Mucosa of descending colon (tissue), 3 donors: ENCODE results near the gene DGCR2. TPM values are rescaled to one million over a fixed set of nuclear protein-coding genes. Genes with fewer than 3 reads are reported as not detected.

Experiments
- ATAC-seq: fragments of 200-7000 bp; cut with Tn5 transposase; one replicate; pipeline ENCODE4 v1.9.1; 2020; ENCODE audit warnings: mild to moderate bottlenecking, moderate library complexity
- DNase-seq, 3 donors: peaks; one replicate each; pipeline ENCODE4 v3.0.0-alpha.2; 2020
- H3K36me3 ChIP-seq: fragments of 200-600 bp; one replicate; pipeline ENCODE4 v1.8.0; 2021; ENCODE audit warnings: low read depth, mild to moderate bottlenecking
- H3K4me1 ChIP-seq: fragments of 200-600 bp; one replicate; pipeline ENCODE4 v1.8.0; 2021; ENCODE audit warnings: low read depth, mild to moderate bottlenecking
- H3K4me3 ChIP-seq: fragments of 200-600 bp; one replicate; pipeline ENCODE4 v1.8.0; 2021; ENCODE audit warnings: mild to moderate bottlenecking
- H3K9me3 ChIP-seq: fragments of 200-600 bp; one replicate; pipeline ENCODE4 v1.8.0; 2021; ENCODE audit warnings: mild to moderate bottlenecking
- intact Hi-C, 2 donors: fragments of 100-400 bp; cut with DNase I in 1 of 2; cut with micrococcal nuclease in 1 of 2; formaldehyde crosslinking; loops; one replicate each; pipeline versions ENCODE4 v1.11.0 to v1.11.1; 2022; cut with DNase I, micrococcal nuclease
- total RNA-seq, 3 donors: library from RNA; stranded (reverse); fragmentation: NEBNext Ultra II Directional in 2 of 3; extraction: Animal tissue kit (Norgen Biotek cat#: 25700) in 2 of 3; gene quantifications; one replicate each; pipeline versions ENCODE4 v1.2.1 to v1.2.4, GENCODE V29; 2021 to 2023
- TF ChIP-seq, protein P1 (sequence below): fragments of 200-600 bp; IDR thresholded peaks from one replicate; pipeline ENCODE4 v1.8.0; 2022; ENCODE audit warnings: antibody characterized with exemption, mild to moderate bottlenecking
- donor health status: DM: no; HTN: no; CAD: no; lungs with moderate emphysema.
- donor health status: DM: no; HTN: no; CAD: no.
- donor health status: DM: no; HTN: yes; CAD: no.

Gene DGCR2
- total RNA-seq, 3 donors from 2014 or later: 68.4 to 100 (median 79.8) TPM

DNA sequence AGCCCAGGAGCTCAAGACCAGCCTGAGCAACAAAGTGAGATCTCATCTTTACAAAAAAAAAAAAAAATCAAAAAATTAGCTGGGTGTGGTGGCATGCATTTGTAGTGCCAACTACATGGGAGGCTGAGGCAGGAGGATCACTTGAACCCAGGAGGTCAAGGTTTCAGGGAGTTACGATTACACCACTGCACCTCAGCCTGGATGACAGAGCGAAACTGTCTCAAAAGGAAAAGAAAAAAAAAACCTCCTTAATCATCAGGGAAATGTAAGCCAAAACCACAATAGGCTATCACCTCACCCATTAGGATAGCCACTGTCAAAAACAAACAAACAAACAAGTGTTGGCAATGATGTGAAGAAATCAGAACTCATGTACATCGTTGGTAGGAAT is 13.4 kb downstream of the DGCR2 start:
- ATAC-seq (no peak), DNase-seq (no peak)
- Histone ChIP-seq H3K4me1 (peaks cover 23% of the 10 kb centered on the region), H3K4me3 (no peak overlapping the region), H3K36me3 (no peaks in the 10 kb centered on the region), H3K9me3 (no peaks in the 10 kb centered on the region)
- intact Hi-C loops: no loop called here
- TF ChIP-seq, protein P1, sequence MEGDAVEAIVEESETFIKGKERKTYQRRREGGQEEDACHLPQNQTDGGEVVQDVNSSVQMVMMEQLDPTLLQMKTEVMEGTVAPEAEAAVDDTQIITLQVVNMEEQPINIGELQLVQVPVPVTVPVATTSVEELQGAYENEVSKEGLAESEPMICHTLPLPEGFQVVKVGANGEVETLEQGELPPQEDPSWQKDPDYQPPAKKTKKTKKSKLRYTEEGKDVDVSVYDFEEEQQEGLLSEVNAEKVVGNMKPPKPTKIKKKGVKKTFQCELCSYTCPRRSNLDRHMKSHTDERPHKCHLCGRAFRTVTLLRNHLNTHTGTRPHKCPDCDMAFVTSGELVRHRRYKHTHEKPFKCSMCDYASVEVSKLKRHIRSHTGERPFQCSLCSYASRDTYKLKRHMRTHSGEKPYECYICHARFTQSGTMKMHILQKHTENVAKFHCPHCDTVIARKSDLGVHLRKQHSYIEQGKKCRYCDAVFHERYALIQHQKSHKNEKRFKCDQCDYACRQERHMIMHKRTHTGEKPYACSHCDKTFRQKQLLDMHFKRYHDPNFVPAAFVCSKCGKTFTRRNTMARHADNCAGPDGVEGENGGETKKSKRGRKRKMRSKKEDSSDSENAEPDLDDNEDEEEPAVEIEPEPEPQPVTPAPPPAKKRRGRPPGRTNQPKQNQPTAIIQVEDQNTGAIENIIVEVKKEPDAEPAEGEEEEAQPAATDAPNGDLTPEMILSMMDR: no peak

DNA sequence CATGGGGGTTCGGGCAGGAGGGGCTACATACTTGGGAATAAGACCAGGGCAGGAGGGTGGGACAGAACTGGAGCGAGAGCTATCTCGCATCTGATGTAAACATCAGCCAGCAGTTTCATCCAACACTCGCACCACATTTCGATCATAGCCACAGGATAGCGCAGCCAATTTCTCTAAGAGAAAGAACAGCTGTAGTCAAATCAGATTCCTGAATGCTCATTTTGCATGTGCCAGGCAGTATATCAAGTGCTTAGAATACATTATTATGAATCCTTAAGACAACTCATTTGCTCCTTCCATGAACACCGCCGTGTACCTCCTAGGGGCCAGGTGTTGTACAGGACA is 14.5 kb downstream of the DGCR2 start:
- TF ChIP-seq, protein P1: no peak
- no peak for ATAC-seq
- no peaks in the 10 kb centered on the region for H3K9me3 ChIP-seq
- no peak for DNase-seq
- no peak overlapping the region for H3K4me3 ChIP-seq
- no peaks in the 10 kb centered on the region for H3K36me3 ChIP-seq
- intact Hi-C loops: no loop called here
- peaks cover 23% of the 10 kb centered on the region for H3K4me1 ChIP-seq

DNA sequence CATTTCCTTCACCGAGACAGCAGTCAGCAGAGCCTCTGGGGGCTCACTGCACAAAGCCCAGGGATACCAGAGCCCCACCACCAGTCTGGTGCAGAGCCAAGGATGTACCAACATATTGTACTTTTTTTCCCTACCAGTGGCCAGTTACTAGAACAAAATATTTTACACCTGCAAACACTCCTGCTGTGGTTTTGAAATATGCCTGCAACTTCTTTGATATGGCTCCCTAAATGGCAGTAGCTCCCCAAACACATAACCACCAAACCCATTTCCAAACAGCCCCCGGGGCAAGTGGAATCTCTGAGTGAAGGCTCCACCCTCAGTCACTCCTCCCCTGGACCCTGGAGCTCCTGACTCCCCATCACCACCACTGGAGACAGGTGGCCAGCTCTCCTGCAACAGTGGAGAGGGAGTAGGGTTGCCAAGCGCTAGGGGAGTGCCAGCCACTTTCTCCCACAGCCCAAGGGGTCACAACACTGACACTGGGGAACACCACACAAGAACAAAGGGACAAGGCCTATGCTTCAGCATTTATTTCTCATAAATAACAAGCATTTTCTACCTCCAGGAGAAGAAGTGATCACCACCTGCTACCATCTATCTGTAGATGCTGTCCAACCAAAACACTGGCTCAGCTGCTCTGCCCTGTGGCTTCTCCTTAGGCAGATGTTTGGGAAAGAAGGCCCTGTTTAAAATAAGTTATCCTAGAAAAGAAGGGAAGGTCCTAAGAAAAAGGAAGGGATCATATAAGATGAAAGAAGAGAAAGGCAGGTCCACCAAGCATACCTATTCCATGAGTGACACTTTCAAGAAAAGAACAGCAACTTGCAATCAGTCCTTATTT is 15.1 kb downstream of the DGCR2 start:
- TF ChIP-seq, protein P1: no peak
- no peaks in the 10 kb centered on the region for H3K9me3 ChIP-seq
- peaks cover 23% of the 10 kb centered on the region for H3K4me1 ChIP-seq
- H3K36me3 ChIP-seq: no peaks in the 10 kb centered on the region
- no peak for DNase-seq
- no peak for ATAC-seq
- intact Hi-C loops: no loop called here
- H3K4me3 ChIP-seq: no peak overlapping the region

DNA sequence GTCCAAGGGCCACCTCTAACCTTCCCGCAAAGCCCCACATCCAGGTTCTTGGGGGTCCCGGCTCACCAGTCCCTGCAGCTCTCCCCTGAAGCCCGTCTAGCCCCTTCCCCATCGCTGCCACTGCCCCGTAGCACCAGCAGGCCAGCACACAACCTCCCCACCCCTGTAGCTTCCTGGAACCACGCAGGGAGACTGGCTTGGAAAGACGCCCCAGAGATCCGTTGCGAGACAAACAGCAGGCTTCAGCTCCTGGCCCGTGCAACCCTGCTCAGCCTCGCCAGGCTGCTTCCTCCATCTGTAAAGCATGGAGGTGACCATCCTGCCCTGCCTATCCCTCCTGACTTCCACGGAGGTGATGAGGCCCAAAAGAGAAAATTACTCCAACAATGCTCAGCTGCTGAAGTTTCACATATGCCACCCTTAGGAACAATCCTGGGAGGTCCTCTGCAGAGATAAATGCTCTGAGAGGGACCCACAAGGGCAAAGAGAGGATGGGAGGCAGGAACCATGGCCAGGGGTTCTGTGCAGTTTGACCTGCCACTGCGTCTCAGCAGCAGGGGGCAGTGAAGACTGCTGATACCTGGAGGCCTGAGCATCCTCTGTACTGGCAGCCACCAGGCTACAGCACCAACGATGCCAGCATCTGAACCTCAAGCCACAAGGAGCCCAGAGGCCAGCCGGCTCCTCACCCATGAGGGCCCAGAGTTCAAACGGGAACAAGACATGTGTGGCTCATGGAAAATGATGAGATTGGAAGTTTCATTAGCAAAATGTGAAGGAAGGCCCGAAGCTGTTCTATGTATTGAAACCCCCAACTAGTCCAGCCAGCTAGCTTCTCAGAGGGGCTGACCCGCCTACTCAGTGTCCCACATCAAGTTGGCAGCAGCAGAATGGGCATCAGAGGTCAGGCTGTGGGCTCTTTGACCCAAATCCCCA is 16.1 kb downstream of the DGCR2 start:
- intact Hi-C loops: no loop called here
- TF ChIP-seq, protein P1: no peak
- Histone ChIP-seq H3K4me1 (peaks cover 23% of the 10 kb centered on the region), H3K36me3 (no peaks in the 10 kb centered on the region), H3K4me3 (no peak overlapping the region), H3K9me3 (no peaks in the 10 kb centered on the region)
- DNase-seq: peak in 1 of 3 donors; percentile 27
- ATAC-seq: peak; percentile 50

DNA sequence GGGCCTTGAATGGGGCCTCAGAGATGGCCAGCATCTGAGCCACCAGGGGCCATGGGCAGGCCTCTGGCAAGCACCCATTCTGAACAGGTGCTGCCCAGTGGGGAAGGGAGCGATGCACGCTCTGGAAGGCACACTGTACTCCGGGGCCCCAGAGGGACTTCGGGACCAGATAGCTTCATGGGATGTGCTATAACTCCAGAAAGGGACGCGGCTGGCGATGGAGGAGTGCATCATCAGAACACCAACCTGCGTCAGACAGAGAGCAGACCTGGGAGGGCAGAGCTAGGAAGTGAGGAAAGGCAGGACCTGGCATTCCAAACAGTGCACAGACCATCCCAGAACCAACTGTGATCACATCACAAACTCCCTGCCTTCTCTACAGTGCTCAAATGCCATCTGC is 16.8 kb downstream of the DGCR2 start:
- H3K4me3 ChIP-seq: no peak overlapping the region
- H3K9me3 ChIP-seq: no peaks in the 10 kb centered on the region
- H3K36me3 ChIP-seq: no peaks in the 10 kb centered on the region
- ATAC-seq (no peak), DNase-seq (no peak)
- intact Hi-C loops: no loop called here
- H3K4me1 ChIP-seq: peaks cover 18% of the 10 kb centered on the region
- TF ChIP-seq, protein P1: no peak
